Gastrocnemius medialis (tissue), 4 donors: Measurements from ENCODE around the gene LEF1.

Experiments
- POLR2A ChIP-seq, 2 donors: fragments of 450-650 bp; IDR thresholded peaks; one replicate each; pipeline ENCODE4 v1.6.1; 2017; ENCODE audit warnings: antibody characterized with exemption in 2 of 2, mild to moderate bottlenecking in 2 of 2, moderate library complexity in 2 of 2
- TF ChIP-seq, protein P1 (sequence below), 5 experiments: fragments of 450-650 bp in 3 of 5; fragments of 200-600 bp in 2 of 5; sonication (generic) in 2 of 5; IDR thresholded peaks in 4 of 5; conservative IDR thresholded peaks in 1 of 5; 1 replicate in 4 of 5; 2 replicates in 1 of 5; pipeline ENCODE4 v1.5.1; 2016 to 2019; ENCODE audit warnings: antibody characterized with exemption in 5 of 5, mild to moderate bottlenecking in 3 of 5, moderate library complexity in 3 of 5

DNA sequence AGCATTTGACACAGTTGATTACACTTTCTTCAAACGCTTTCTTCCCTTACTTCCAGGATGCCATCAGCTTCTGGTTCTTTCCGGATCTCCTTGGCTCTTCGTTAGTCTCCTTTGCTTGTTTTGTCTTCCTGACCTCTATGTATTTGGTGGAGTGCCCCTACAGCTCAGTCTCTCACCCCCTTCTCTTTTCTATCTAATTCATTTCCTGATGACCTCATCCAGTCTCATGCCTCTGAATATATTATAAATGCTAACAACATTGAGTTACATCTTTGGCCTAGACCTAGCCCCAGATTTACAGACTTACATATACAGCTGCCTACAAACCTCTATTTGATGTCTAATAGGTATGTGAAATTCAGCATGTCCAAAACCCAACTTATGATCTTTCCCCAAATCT, 16.5 kb upstream of the LEF1 start:
- TF ChIP-seq POLR2A (IDR thresholded peaks at IDR 0.05) = no peak
- TF ChIP-seq, protein P1, sequence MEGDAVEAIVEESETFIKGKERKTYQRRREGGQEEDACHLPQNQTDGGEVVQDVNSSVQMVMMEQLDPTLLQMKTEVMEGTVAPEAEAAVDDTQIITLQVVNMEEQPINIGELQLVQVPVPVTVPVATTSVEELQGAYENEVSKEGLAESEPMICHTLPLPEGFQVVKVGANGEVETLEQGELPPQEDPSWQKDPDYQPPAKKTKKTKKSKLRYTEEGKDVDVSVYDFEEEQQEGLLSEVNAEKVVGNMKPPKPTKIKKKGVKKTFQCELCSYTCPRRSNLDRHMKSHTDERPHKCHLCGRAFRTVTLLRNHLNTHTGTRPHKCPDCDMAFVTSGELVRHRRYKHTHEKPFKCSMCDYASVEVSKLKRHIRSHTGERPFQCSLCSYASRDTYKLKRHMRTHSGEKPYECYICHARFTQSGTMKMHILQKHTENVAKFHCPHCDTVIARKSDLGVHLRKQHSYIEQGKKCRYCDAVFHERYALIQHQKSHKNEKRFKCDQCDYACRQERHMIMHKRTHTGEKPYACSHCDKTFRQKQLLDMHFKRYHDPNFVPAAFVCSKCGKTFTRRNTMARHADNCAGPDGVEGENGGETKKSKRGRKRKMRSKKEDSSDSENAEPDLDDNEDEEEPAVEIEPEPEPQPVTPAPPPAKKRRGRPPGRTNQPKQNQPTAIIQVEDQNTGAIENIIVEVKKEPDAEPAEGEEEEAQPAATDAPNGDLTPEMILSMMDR (IDR thresholded peaks at IDR 0.05 in 4 of 5, conservative IDR thresholded peaks at IDR 0.05 in 1 of 5) = no peak
